Activated CD4-positive, CD25-positive, alpha-beta regulatory T cell treated with anti-CD3 and anti-CD28 coated beads, Interleukin-2, amount 50 U/mL, for 16 hours (primary cell): ENCODE measurements around the gene CHRNA1.

Source experiments
- DNase-seq: peaks from one replicate; pipeline ENCODE4 v3.0.0-alpha.2; 2020; ENCODE audit warnings: low read depth, low spot score

CHRNA1 gene

DNA sequence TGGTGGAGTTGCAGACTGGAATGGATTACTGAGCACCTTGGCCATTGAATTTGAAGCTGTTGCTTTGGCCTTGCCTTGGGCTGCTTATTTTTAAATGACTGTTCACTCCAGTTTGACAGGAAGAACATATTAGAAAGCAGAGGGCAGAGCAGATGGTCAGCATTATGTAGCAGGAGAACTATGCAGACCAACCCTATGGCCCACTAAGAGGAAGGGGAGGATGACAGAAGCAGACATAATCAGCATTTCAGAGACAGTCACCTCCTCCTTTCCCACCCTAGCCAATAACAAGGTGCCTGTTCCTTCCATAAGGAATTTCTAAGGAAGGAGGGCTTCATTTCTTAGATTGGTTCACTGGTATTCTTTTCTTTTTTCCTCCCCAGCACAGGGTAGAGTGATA, 2.4 kb downstream of the CHRNA1 start:
- no peak for DNase-seq

- no peak for DNase-seq
Measured at GRCh38 chr2:174760845-174761473, 3.3 kb downstream of the CHRNA1 start.

GRCh38 chr2:174759381-174760065, 4.7 kb downstream of the CHRNA1 start:
- no peak for DNase-seq

DNA sequence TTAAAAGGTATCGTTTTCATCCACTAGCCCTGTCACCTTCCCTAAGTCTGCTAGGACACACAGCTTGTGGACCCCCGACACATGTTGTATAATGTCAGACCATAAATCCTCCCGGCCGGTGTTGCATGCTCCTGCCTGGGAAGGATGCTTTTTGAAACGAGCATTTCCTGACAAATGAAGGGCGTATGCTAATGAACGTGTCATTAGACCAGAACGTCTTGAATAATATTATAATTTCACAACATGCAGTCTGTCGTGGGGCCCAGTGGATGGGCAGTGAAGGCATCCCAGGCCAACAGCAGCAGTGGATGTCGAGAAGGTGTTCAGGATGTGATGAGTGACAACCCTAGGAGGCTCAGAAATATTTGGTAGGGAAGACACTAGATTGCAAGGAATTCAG, 7.5 kb downstream of the CHRNA1 start:
- DNase-seq = no peak

GRCh38 chr2:174753038-174753633, 11.1 kb downstream of the CHRNA1 start:
- no peak for DNase-seq

DNA sequence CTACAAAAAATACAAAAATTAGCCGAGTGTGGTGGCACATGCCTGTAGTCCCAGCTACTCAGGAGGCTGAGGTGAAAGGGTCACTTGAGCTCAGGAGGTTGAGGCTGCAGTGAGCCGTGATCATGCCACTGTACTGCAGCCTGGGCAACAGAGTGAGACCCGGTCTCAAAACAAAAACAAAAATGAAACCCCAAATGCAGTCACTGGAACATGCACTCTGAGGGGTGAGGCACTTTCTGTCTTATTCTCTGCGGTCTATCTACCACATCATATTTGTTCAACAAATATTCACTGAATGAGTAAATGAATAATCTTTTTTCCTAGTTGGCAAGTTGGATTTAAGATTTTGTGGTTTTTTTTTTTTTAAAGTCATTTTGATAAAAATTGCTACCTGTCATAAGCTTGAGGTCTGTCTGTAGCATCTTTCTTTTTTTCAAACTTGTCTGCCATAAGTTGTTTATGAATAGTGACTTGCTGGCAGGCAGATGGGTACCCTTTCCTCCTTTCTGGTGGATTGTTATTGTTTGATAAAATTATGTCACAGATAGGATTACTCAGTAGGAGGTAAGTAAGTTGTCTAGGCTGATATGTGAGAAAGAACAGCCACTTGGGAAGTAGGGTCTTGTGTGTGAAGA, 11.8 kb downstream of the CHRNA1 start:
- no peak for DNase-seq

GRCh38 chr2:174750923-174751441, 13.3 kb downstream of the CHRNA1 start:
- DNase-seq = no peak

- no peak for DNase-seq
Measured at GRCh38 chr2:174749793-174750192, 14.5 kb downstream of the CHRNA1 start.

DNA sequence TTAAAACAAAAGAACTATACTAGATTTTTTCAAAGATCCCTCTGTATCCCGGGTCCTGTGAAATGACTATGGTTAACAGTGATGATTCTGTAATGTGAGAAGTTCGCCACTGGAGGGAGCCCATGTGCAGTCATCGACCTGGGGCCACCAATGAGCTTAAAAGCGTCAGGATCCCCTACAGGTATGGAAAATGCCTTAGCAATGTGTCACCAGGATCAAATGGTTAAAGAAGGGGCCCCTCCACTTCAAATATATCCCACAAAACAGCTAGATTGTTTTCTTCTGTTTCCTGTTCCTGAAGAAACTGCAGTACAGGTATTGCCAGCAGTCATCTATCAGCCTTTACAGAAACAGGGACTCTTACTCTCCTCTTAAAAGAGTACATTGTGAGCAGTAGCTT, 15.3 kb downstream of the CHRNA1 start:
- DNase-seq = peak; percentile 48

DNA sequence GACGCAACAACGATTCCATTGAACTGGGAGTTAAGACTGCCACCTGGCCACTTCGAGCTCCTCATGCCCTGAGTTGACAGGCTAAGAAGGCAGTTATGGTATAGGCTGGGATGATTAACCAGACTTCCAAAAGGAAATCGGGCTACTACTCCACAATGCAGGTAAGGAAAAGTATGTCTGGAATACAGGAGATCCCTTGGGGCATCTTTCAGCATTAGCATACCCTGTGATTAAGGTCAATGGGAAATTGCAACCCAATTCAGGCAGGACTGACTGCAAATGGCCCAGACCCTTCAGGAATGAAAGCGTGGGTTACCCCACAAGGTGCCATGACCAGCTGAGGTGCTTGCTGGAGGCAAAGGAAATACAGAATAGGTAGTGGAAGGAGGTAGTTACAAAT, 19.1 kb downstream of the CHRNA1 start:
- DNase-seq = no peak

GRCh38 chr2:174744111-174744510, 20.2 kb downstream of the CHRNA1 start:
- DNase-seq = no peak

GRCh38 chr2:174740721-174741120, 23.6 kb downstream of the CHRNA1 start:
- DNase-seq = no peak

DNA sequence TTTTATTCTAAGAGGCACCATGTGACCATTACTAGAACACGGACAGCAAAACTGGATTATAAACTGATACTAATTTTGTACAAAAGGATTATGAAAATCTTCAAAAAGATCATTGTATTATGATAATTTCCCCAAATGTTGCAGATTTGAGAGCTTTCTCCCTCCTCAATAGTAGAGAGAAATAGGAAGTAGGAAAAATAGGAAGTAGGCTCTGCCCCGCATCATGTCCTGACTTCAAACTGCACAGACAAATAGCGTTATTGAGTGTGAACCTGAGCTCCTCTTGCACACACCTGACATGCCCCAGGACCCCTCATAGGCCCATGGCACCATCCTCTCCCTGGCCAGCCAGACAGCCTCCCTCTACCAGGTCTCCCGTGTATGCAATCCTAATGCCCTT, 25.4 kb downstream of the CHRNA1 start:
- no peak for DNase-seq

GRCh38 chr2:174731546-174731945, 32.7 kb downstream of the CHRNA1 start:
- no peak for DNase-seq

DNA sequence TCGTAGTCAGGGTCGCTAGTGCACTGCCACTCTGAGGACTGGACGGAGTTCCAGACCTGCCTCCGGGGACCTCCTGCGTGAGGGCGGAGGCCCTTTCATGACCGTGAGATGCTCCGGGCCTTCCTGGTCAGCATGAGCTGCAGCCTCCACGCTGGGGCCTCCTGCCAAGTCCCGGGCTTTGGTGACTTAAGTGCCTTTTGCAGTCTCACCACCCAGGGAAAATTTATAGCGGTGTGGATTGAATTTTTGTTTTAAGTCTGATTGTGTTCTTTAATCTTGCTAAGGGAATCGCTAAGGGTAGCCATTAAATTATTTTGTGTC, 33.6 kb downstream of the CHRNA1 start:
- DNase-seq = no peak

- no peak for DNase-seq
Measured at GRCh38 chr2:174729797-174730697, 34.2 kb downstream of the CHRNA1 start.

DNA sequence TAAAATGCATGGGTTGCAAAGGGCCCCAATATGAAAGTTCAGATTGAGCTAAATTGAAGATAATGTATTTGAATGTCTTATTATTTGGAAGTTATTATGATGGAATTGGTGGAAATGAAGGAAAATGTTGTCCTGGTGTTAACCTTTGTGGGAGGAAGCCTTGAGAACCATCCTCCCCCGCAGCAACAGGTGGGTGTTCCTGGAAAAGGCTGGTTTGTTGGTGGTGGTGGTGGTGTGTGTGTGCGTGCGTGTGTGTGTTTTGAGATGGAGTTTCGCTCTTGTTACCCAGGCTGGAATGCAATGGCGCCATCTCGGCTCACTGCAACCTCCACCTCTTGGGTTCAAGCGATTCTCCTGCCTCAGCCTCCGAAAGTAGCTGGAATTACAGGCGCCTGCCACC, 36.2 kb downstream of the CHRNA1 start:
- no peak for DNase-seq

DNA sequence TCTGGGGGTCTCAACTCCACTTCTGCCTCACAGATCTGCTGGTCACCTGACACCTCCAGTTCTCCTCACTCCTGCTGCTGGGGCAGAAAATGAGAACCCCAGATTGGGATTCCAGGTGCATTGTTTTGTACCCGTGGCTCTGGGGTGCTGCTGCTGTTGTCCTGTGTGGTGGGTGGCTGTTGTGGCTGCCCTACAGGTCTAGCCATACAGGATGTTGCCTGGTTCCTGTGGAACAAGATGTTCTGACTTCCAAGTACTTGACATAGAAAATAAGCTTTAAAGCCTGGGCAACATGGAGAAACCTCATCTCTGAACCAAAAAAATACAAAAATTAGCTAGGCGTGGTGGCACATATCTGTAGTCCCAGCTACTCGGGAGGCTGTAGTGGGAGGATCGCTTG, 38.1 kb downstream of the CHRNA1 start:
- no peak for DNase-seq

DNA sequence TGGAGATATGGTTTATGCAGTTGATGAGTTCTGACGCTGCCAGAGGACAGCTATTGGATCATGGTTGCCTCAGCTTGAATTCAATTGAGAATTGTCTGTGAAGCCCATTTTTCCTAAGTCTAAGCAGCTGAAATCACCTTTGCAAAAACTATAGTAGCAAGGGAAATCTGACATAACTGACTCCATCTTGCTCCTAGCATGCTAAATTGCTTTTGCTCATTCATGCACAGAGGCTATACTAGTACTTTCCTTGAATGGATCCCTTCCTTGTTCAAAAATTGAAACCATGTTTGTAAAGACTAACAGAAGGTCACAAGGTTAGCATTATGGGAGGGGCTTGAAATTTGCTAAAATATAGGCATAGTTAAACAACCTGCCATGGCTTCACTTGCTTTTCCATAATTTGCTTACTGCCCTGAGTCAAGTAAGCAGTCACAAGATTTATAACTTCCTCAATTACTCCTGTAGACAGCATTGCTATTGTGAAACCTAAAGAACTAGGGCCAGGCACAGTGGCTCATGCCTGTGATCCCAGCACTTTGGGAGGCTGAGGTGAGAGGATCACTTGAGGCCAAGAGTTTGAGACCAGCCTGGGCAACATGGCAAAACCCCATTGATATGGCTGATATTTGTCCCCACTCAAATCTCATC, 41.2 kb downstream of the CHRNA1 start:
- DNase-seq = no peak

GRCh38 chr2:174719016-174719415, 45.3 kb downstream of the CHRNA1 start:
- DNase-seq = no peak

DNA sequence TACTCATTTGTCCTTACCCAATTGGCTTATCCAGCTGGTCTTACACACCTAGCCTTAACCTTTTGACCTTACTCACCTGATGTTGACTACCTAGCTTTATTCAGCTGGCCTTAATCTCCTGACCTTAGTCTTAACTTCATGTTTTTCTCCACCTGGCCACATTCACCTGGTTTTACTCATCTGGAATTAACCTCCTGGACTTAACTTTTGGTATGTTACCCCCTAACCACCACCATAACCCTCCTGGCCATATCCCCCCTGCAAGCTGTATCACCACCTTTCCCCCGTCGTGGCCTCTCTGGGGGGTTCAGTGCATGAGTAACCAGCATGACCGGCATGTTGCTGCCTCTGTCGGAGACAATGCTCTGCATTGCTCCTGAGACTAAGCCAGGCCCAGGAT, 45.7 kb downstream of the CHRNA1 start:
- DNase-seq = no peak
